ENCODE results near the gene MED13L.

Gene MED13L

DNA sequence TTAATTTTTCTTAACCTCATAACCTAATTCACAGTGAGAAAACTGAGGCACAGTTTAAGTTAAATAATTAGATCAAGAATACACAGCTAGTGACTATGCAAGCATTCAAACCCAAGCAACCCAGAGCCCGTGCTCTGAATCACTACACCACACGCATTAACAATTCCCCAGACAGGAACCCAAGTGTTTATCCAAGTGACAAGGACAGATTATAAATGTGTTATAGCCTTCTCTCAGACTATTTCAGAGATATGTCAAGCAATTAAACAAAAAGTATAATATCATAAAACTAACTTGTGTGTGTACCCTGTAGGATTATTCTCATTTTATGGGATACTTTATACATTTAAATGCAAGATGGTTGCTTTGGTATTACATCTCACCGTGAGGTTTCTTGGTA is 43.8 kb downstream of the MED13L start:
- TF ChIP-seq, protein P1, sequence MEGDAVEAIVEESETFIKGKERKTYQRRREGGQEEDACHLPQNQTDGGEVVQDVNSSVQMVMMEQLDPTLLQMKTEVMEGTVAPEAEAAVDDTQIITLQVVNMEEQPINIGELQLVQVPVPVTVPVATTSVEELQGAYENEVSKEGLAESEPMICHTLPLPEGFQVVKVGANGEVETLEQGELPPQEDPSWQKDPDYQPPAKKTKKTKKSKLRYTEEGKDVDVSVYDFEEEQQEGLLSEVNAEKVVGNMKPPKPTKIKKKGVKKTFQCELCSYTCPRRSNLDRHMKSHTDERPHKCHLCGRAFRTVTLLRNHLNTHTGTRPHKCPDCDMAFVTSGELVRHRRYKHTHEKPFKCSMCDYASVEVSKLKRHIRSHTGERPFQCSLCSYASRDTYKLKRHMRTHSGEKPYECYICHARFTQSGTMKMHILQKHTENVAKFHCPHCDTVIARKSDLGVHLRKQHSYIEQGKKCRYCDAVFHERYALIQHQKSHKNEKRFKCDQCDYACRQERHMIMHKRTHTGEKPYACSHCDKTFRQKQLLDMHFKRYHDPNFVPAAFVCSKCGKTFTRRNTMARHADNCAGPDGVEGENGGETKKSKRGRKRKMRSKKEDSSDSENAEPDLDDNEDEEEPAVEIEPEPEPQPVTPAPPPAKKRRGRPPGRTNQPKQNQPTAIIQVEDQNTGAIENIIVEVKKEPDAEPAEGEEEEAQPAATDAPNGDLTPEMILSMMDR (IDR thresholded peaks at IDR 0.05) = no peak
- Histone ChIP-seq H3K36me3 (no peaks in the 10 kb centered on the region), H3K9me3 (no peaks in the 10 kb centered on the region), H3K27me3 (no peaks in the 10 kb centered on the region), H3K4me1 (peaks cover 0 to 74% (median 32%) of the 10 kb centered on the region in 4 donors), H3K27ac (no peak overlapping the region), H3K4me3 (no peak overlapping the region)
- DNase-seq = no peak
- intact Hi-C loops (cut with DNase I; ENCODE audit: low total_unique reads) = loop anchor here (5.0 to 10.0 kb wide), 2 partner anchors 79 to 231 kb away; no protein-coding TSS in a partner anchor

DNA sequence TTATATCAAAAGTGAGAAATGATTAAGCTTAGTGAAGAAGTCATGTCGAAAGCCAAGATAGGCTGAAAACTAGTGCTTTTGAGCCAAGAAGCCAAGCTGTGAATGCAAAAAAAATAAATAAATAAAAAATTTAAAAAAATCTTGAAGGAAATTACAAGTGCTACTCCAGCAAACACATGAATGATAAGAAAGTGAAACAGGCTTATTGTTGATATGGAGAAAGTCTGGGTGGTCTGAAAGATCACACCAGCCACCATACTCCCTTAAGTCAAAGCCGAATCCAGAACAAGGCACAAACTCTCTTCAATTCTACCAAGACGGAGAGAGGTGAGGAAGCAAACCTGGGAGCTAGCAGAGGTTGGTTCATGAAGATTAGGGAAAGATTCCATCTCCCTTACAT is 49.7 kb downstream of the MED13L start:
- TF ChIP-seq, protein P1 (IDR thresholded peaks at IDR 0.05) = no peak
- peaks cover 0 to 53% (median 11%) of the 10 kb centered on the region in 4 donors for H3K4me1 ChIP-seq

DNA sequence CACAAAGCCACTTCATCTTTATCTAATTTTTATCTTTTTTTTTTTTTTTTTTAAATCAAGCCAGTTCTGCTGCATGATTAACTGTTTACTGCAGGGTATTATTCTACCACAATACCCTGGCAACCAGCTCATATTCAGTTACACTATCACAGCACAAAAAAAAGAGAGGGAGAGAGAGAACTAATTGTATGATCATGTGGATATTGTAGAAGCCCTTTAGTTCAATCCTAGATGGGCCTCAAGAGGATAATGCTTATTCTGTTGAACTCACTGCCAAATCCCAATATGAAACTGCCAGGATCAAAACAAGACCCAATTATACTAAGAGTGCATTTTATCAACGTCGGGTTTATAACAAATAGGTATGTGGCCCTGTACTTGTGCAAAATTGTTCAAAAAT is 51.5 kb downstream of the MED13L start:
- H3K36me3 ChIP-seq = no peaks in the 10 kb centered on the region
- H3K4me1 ChIP-seq = peaks cover 0 to 53% (median 16%) of the 10 kb centered on the region in 4 donors
- no peaks in the 10 kb centered on the region for H3K9me3 ChIP-seq
- no peak for DNase-seq
- TF ChIP-seq, protein P1 (IDR thresholded peaks at IDR 0.05) = no peak
- no peak overlapping the region for H3K27ac ChIP-seq
- intact Hi-C loops (cut with DNase I; ENCODE audit: low total_unique reads) = no loop called here
- no peak overlapping the region for H3K4me3 ChIP-seq
- H3K27me3 ChIP-seq = no peaks in the 10 kb centered on the region

More for the DNA sequence above, 49.7 kb downstream of the MED13L start:
- Histone ChIP-seq H3K27me3 (no peaks in the 10 kb centered on the region), H3K4me3 (no peak overlapping the region), H3K27ac (no peak overlapping the region), H3K36me3 (no peaks in the 10 kb centered on the region), H3K9me3 (no peaks in the 10 kb centered on the region)
- intact Hi-C loops (cut with DNase I; ENCODE audit: low total_unique reads) = no loop called here
- DNase-seq = no peak

DNA sequence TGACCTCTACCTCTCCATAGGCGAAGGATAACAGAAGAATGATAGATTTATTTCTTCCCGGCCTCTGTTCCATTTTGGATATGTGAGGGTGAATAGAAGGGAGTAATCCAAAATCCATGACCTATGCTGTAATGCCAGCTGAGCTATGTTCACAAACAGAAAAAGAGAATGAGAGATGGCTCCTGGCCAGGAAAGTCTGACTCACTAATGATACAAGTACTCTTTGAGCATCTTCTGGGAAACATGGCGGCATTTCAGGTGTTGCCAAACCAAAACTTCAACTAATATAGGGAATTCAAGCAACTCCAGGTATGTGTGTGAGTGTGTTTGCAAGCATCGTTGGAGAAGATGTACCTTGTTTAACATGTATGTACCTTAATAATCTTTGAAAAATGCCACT is 55.1 kb downstream of the MED13L start:
- TF ChIP-seq, protein P1 (IDR thresholded peaks at IDR 0.05) = no peak
- Histone ChIP-seq H3K27me3 (no peaks in the 10 kb centered on the region), H3K36me3 (no peaks in the 10 kb centered on the region), H3K4me1 (peaks cover 0 to 77% (median 44%) of the 10 kb centered on the region in 4 donors), H3K9me3 (no peaks in the 10 kb centered on the region), H3K4me3 (no peak overlapping the region), H3K27ac (peak overlapping the region; percentile 10 to 46)
- DNase-seq = peak; percentile 75 to 78
- intact Hi-C loops (cut with DNase I; ENCODE audit: low total_unique reads) = no loop called here

DNA sequence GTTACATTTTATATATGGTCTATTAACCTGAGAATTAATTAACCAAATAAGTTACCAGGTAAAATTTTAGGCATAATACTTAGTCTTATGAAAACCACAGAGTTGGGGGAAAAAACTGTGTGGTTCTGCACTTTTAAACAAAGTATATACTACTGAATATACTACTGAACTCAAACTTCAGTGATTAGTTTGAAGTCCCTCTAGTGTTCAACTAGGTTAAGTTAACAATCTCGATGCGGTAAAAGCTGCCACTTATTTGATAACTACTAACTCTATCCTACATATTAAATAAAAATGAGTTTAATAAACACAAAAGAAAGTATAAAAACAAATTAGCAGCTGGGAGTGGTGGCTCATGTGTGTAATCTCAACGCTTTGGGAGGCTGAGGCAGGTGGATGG is 56.7 kb downstream of the MED13L start:
- Histone ChIP-seq H3K27me3 (no peaks in the 10 kb centered on the region), H3K27ac (peak overlapping the region; percentile 10 to 14), H3K4me3 (no peak overlapping the region), H3K9me3 (no peaks in the 10 kb centered on the region), H3K36me3 (no peaks in the 10 kb centered on the region), H3K4me1 (peaks cover 0 to 84% (median 51%) of the 10 kb centered on the region in 4 donors)
- TF ChIP-seq, protein P1 (IDR thresholded peaks at IDR 0.05) = no peak
- no peak for DNase-seq
- intact Hi-C loops (cut with DNase I; ENCODE audit: low total_unique reads) = no loop called here

Data from tibial artery (tissue), 4 donors.